Measurements from ENCODE around the gene RIMS4. TPM values are rescaled to one million over a fixed set of nuclear protein-coding genes. Genes with fewer than 3 reads are reported as not detected.
"Not testable (repeated sequence)": the region's sequence is repeated elsewhere in the genome, so short reads cannot be mapped to it uniquely, and the experiment has no call there.

Gene RIMS4
- total RNA-seq, 2 donors from 2014 or later: 0.47 to 1.5 TPM

GRCh38 chr20:44829688-44830087 is 19.3 kb upstream of the RIMS4 start:
- Histone ChIP-seq H3K27me3 (no peaks in the 10 kb centered on the region), H3K4me3 (no peak overlapping the region), H3K4me1 (no peaks in the 10 kb centered on the region), H3K9me3 (peaks cover 0 to 11% of the 10 kb centered on the region in 2 donors), H3K36me3 (no peaks in the 10 kb centered on the region), H3K27ac (no peak overlapping the region)
- no peak for DNase-seq (ENCODE audit: low spot score)
- TF ChIP-seq CTCF (IDR thresholded peaks at IDR 0.05): no peak

GRCh38 chr20:44828640-44829039 is 18.3 kb upstream of the RIMS4 start:
- H3K27ac ChIP-seq: no peak overlapping the region
- H3K27me3 ChIP-seq: no peaks in the 10 kb centered on the region
- H3K4me1 ChIP-seq: no peaks in the 10 kb centered on the region
- H3K9me3 ChIP-seq: peaks cover 0 to 11% of the 10 kb centered on the region in 2 donors
- TF ChIP-seq CTCF (IDR thresholded peaks at IDR 0.05): no peak
- DNase-seq (ENCODE audit: low spot score): no peak
- no peak overlapping the region for H3K4me3 ChIP-seq
- H3K36me3 ChIP-seq: no peaks in the 10 kb centered on the region

- Histone ChIP-seq H3K4me3 (no peak overlapping the region), H3K4me1 (no peaks in the 10 kb centered on the region), H3K9me3 (peaks cover 0 to 7% of the 10 kb centered on the region in 2 donors), H3K36me3 (no peaks in the 10 kb centered on the region), H3K27ac (no peak overlapping the region), H3K27me3 (no peaks in the 10 kb centered on the region)
- DNase-seq (ENCODE audit: low spot score): no peak
- TF ChIP-seq CTCF (IDR thresholded peaks at IDR 0.05): no peak
Measured at GRCh38 chr20:44827401-44827800, 17.1 kb upstream of the RIMS4 start.

GRCh38 chr20:44821576-44821975 is 11.2 kb upstream of the RIMS4 start:
- not testable (repeated sequence) for H3K9me3 ChIP-seq; H3K4me1 ChIP-seq; DNase-seq (ENCODE audit: low spot score); H3K4me3 ChIP-seq; H3K36me3 ChIP-seq; H3K27ac ChIP-seq; H3K27me3 ChIP-seq

- Histone ChIP-seq H3K9me3 (no peaks in the 10 kb centered on the region), H3K4me3 (no peak overlapping the region), H3K27me3 (no peaks in the 10 kb centered on the region), H3K36me3 (no peaks in the 10 kb centered on the region), H3K4me1 (no peaks in the 10 kb centered on the region), H3K27ac (no peak overlapping the region)
- TF ChIP-seq CTCF (IDR thresholded peaks at IDR 0.05): no peak
- no peak for DNase-seq (ENCODE audit: low spot score)
Measured at GRCh38 chr20:44819936-44820335, 9.6 kb upstream of the RIMS4 start.

GRCh38 chr20:44817143-44817910 is 7.0 kb upstream of the RIMS4 start:
- TF ChIP-seq CTCF (IDR thresholded peaks at IDR 0.05): no peak
- Histone ChIP-seq H3K4me1 (no peaks in the 10 kb centered on the region), H3K27me3 (no peaks in the 10 kb centered on the region), H3K36me3 (no peaks in the 10 kb centered on the region), H3K27ac (no peak overlapping the region), H3K9me3 (peaks cover 0 to 4% of the 10 kb centered on the region in 2 donors), H3K4me3 (no peak overlapping the region)
- DNase-seq (ENCODE audit: low spot score): no peak

Measured in right atrium auricular region (tissue), 2 donors.